Mononuclear cell (primary cell): ENCODE data around the gene DHX34. TPM values are rescaled to one million over a fixed set of nuclear protein-coding genes. Genes with fewer than 3 reads are reported as not detected.
"Not testable (repeated sequence)": the region's sequence is repeated elsewhere in the genome, so short reads cannot be mapped to it uniquely, and the experiment has no call there.

Source experiments
- H3K27me3 ChIP-seq: 2 replicates; pipeline ENCODE4 v1.6.0; 2011; ENCODE audit warnings: low read length, control low read depth; ENCODE audit not compliant: insufficient read depth
- H3K4me1 ChIP-seq: 2 replicates; pipeline ENCODE4 v1.5.1; 2011; ENCODE audit warnings: mild to moderate bottlenecking, low read length, control low read depth; ENCODE audit not compliant: insufficient read depth
- H3K4me3 ChIP-seq: 2 replicates; pipeline ENCODE4 v1.5.1; 2011; ENCODE audit warnings: mild to moderate bottlenecking, low read length, moderate library complexity
- H3K9me3 ChIP-seq: 2 replicates; pipeline ENCODE4 v1.5.1; 2011; ENCODE audit warnings: low read depth, mild to moderate bottlenecking, control low read depth, low read length
- total RNA-seq: library from RNA; depleted of rRNA; stranded (reverse); fragments of >200 nt; gene quantifications from one replicate; pipeline ENCODE4 v1.2.3, GENCODE V29; 2012

Gene DHX34
- total RNA-seq, 1 donor = 12.9 TPM

DNA sequence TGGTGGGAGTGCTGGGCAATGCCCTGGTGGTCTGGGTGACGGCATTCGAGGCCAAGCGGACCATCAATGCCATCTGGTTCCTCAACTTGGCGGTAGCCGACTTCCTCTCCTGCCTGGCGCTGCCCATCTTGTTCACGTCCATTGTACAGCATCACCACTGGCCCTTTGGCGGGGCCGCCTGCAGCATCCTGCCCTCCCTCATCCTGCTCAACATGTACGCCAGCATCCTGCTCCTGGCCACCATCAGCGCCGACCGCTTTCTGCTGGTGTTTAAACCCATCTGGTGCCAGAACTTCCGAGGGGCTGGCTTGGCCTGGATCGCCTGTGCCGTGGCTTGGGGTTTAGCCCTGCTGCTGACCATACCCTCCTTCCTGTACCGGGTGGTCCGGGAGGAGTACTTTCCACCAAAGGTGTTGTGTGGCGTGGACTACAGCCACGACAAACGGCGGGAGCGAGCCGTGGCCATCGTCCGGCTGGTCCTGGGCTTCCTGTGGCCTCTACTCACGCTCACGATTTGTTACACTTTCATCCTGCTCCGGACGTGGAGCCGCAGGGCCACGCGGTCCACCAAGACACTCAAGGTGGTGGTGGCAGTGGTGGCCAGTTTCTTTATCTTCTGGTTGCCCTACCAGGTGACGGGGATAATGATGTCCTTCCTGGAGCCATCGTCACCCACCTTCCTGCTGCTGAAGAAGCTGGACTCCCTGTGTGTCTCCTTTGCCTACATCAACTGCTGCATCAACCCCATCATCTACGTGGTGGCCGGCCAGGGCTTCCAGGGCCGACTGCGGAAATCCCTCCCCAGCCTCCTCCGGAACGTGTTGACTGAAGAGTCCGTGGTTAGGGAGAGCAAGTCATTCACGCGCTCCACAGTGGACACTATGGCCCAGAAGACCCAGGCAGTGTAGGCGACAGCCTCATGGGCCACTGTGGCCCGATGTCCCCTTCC is 28.9 kb upstream of the DHX34 start:
- H3K4me1 ChIP-seq = peaks cover 67% of the 10 kb centered on the region

DNA sequence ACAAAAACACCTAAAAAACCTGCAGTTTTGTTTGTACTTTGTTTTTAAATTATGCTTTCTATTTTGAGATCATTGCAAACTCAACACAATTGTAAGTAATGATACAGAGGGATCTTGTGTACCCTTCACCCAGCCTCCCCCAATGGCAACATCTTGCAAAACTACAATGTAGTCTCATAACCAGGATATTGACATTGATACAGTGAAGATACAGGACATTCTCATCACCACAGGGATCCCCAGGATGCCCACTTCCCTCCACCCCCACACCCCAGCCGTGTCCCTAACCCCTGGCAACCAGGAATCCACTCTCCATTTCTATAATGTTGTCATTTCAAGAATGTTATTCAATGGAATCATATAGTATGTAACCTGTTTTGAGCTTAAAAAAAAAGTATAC is 27.5 kb upstream of the DHX34 start:
- Histone ChIP-seq H3K9me3 (no peaks in the 10 kb centered on the region), H3K4me1 (peaks cover 59% of the 10 kb centered on the region), H3K4me3 (no peak overlapping the region), H3K27me3 (peaks cover 2% of the 10 kb centered on the region)

More for the DNA sequence above, 28.9 kb upstream of the DHX34 start:
- no peak overlapping the region for H3K4me3 ChIP-seq
- no peaks in the 10 kb centered on the region for H3K9me3 ChIP-seq
- peaks cover 2% of the 10 kb centered on the region for H3K27me3 ChIP-seq

DNA sequence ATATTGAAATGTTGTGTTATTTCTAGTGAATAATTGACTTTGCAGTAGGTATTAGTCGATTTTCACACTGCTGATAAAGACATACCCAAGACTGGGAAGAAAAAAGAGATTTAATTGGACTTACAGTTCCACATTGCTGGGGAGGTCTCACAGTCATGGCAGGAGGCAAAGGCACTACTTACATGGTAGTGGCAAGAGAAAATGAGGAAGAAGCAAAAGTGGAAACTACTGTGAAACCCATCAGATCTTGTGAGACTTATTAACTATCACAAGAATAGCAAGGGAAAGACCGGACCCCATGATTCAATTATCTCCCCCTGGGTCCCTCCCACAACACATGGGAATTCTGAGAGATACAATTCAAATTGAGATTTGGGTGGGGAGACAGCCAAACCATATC is 27.1 kb upstream of the DHX34 start:
- no peak overlapping the region for H3K4me3 ChIP-seq
- no peaks in the 10 kb centered on the region for H3K9me3 ChIP-seq
- no peaks in the 10 kb centered on the region for H3K27me3 ChIP-seq
- peaks cover 55% of the 10 kb centered on the region for H3K4me1 ChIP-seq

DNA sequence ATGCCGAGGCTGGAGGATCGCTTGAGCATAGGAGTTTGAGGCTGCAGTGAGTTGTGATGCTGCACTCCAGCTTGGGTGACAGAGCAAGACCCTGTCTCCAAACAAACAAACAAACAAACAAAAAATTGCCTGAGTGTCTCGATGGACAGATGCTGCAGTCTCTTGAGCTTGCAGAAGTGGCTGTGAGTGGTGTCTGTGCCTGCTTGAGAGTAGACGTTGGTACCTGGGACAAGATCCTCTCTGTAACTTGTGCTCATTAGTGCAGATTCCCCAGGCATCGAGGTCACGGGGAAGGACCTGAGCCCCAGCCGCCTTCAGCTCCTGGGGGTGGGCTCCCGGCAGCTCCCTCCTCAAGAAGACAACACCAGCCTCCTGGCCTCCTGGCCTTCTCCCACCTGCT is 25.7 kb upstream of the DHX34 start:
- Histone ChIP-seq H3K9me3 (no peaks in the 10 kb centered on the region), H3K4me1 (peaks cover 55% of the 10 kb centered on the region), H3K4me3 (no peak overlapping the region), H3K27me3 (no peaks in the 10 kb centered on the region)

GRCh38 chr19:47323872-47324271 is 25.2 kb upstream of the DHX34 start:
- Histone ChIP-seq H3K27me3 (no peaks in the 10 kb centered on the region), H3K4me3 (no peak overlapping the region), H3K9me3 (no peaks in the 10 kb centered on the region), H3K4me1 (peaks cover 55% of the 10 kb centered on the region)

DNA sequence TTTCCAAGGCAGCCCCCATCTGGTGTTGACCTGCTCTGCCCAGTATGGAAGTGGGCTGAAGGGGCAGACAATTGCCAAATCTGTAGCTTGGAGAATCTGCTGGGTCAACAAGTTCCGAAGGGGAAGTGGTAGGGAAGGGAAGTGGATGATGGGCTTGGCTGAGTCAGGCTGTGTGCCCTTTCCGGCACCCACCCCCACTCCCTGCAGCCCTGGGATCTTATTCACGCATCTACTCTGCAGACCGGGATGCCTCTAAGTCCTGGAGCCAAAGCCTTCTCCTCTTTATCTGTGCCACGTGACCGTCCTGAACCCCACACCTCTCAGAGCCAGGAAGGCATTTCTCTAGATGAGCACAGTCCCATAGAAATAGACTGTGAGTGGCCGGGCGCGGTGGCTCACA is 24.6 kb upstream of the DHX34 start:
- H3K4me3 ChIP-seq = no peak overlapping the region
- no peaks in the 10 kb centered on the region for H3K27me3 ChIP-seq
- no peaks in the 10 kb centered on the region for H3K9me3 ChIP-seq
- peaks cover 59% of the 10 kb centered on the region for H3K4me1 ChIP-seq

- Histone ChIP-seq H3K27me3 (no peaks in the 10 kb centered on the region), H3K4me3 (no peak overlapping the region), H3K4me1 (peaks cover 48% of the 10 kb centered on the region), H3K9me3 (no peaks in the 10 kb centered on the region)
Observed at GRCh38 chr19:47330466-47330869, 18.6 kb upstream of the DHX34 start.

GRCh38 chr19:47331490-47331889 is 17.6 kb upstream of the DHX34 start:
- H3K4me1 ChIP-seq = peaks cover 55% of the 10 kb centered on the region
- H3K4me3 ChIP-seq = no peak overlapping the region
- H3K27me3 ChIP-seq = no peaks in the 10 kb centered on the region
- no peaks in the 10 kb centered on the region for H3K9me3 ChIP-seq

GRCh38 chr19:47331931-47332547 is 17.1 kb upstream of the DHX34 start, which contains the start of gene C5AR2:
C5AR2 (plus strand) TSS chr19:47332175; CDS start chr19:47340800, 8,625 bp downstream.
- Histone ChIP-seq H3K4me3 (no peak within 1 kb of the TSS), H3K9me3 (no peaks in the 10 kb centered on the region), H3K27me3 (no peaks in the 10 kb centered on the region), H3K4me1 (peaks cover 61% of the 10 kb centered on the region)

DNA sequence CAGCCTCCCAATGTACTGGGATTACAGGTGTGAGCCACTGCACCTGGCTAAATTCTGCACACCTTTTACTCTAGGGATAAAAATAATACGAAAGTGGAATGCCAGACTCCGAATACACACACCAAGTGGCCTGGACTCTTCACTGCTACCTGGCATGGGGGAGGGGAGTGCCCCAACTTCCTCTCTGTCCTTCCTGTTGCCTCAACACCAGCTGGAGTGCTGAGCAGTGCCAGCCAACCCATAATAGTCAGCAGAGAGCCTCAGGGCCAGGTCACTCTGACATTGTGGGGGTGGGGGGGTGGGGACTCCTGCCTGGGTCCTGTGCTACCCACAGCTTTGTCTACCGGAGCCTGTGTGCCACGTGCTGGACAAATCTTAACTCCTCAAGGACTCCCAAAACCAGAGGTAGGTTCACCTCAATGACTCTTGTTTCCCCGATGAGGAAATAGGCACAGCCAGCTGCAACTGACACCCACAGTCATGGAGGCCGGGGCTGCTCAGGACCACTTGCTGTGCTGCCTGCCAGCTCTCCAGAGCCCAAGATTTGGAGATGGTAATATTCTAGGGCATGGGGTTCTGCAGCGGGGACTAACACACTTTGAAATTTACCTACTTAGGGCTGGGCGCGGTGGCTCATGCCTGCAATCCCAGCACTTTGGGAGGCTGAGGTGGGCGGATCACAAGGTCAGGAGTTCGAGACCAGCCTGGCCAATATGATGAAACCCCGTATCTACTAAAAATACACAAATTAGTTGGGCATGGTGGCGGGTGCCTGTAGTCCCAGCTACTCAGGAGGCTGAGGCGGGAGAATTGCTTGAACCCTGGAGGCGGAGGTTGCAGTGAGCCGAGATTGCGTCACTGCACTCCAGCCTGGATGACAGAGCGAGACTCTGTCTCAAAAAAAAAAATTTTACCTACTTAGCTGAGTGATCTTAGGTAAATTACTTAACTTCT is 12.1 kb upstream of the DHX34 start:
- peaks cover 51% of the 10 kb centered on the region for H3K4me1 ChIP-seq
- H3K4me3 ChIP-seq = peak overlapping the region; percentile 47
- not testable (repeated sequence) for H3K9me3 ChIP-seq, H3K27me3 ChIP-seq

- Histone ChIP-seq H3K4me3 (no peak overlapping the region), H3K4me1 (peaks cover 46% of the 10 kb centered on the region), H3K9me3 (no peaks in the 10 kb centered on the region), H3K27me3 (no peaks in the 10 kb centered on the region)
Observed at GRCh38 chr19:47339196-47339880, 9.8 kb upstream of the DHX34 start.

- H3K4me1 ChIP-seq = peaks cover 34% of the 10 kb centered on the region
- no peak overlapping the region for H3K4me3 ChIP-seq
- no peaks in the 10 kb centered on the region for H3K27me3 ChIP-seq
- no peaks in the 10 kb centered on the region for H3K9me3 ChIP-seq
Observed at GRCh38 chr19:47340477-47341208, 8.5 kb upstream of the DHX34 start.

DNA sequence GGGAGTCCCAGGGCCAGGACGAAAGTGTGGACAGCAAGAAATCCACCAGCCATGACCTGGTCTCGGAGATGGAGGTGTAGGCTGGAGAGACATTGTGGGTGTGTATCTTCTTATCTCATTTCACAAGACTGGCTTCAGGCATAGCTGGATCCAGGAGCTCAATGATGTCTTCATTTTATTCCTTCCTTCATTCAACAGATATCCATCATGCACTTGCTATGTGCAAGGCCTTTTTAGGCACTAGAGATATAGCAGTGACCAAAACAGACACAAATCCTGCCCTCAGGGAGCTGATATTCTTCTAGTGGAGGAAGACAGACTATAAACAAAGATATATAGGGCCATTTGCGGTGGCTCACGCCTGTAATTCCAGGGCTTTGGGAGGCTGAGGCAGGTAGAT is 7.4 kb upstream of the DHX34 start:
- Histone ChIP-seq H3K9me3 (no peaks in the 10 kb centered on the region), H3K4me1 (peaks cover 29% of the 10 kb centered on the region), H3K4me3 (no peak overlapping the region), H3K27me3 (no peaks in the 10 kb centered on the region)
